Stimulated activated CD4-positive, alpha-beta T cell treated with anti-CD3 and anti-CD28 coated beads, TNF-alpha, amount 100 ng/mL, for 1 hour (primary cell): Measurements from ENCODE around the gene PLCXD3.

Source experiments
- DNase-seq, 3 donors: peaks; one replicate each; pipeline ENCODE4 v3.0.0-alpha.2; 2020; ENCODE audit warnings: low read depth in 3 of 3, low spot score in 1 of 3

The PLCXD3 gene

DNA sequence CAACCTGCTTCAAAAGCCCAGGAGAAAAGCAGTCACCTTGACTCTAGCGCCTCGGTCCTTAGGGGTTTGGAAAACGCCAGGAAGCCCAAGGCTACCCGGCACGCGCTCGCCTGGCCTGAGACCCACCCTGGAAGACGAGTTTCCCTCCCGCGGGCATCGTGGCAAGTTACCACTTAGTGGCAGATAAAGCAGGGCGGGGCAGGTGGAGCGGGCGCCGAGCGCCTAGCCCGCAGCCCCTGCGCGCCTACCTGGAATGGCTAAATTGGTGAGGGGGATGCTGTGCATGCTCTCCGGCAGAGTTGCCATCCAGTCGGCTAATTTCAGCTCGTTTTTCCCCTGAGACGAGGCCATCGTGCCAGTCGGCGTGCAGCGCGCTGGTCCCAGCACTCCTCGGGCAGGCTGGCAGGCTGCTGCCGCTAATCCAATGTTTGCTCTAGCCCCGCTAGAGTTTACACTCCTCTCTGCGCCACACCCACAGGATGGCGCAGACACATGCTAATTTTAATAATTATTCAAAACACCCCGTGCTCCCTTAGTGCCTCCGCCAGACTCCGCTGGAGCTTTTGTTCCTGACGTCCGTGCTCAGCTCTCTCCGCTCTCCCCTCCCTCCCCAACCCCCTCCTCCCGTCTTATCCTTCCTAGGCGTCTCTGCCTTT lies at the start of gene PLCXD3:
Gene PLCXD3 (minus strand): TSS at position 426 of the 656 bp plus-strand sequence. CDS start 75 bp downstream, at position 351.
- DNase-seq = no peak

DNA sequence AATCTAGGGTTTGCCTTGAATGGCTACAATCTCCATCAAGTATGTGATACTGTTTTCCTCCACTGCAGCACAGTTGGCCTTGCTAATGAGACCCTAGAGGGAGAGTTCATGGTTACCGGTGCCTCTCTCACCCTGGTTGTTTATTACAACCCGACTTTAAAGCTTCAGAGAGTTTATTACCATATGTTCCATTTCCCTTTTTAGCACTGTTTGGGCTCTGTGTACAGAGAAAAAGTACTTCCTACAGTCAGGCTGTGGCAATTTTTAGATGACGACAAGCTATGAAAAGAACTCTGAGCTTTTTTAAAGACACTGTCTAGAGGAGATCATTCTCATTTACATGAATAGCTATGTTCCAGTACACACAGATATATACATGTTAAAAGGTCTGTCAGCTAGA lies 48.8 kb upstream of the PLCXD3 start:
- no peak for DNase-seq

DNA sequence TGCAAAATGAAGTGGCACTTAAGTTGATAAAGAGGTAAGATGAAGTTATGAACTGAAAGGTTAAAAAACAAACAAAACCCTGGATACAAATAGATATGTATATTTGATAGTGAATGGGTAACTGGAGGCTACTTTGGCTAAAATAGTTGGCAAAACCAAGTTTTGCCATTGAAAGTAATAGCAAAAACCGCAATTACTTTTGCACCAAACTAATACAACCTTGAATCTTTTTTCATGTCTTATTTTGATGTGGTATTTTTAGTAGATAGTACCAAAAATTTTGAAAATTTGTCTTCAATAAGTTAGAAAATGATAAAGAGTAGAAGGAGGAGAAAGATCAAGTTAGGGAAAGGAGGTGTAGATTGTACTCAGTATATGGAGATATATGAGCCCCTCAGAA lies 47.9 kb upstream of the PLCXD3 start:
- no peak for DNase-seq

DNA sequence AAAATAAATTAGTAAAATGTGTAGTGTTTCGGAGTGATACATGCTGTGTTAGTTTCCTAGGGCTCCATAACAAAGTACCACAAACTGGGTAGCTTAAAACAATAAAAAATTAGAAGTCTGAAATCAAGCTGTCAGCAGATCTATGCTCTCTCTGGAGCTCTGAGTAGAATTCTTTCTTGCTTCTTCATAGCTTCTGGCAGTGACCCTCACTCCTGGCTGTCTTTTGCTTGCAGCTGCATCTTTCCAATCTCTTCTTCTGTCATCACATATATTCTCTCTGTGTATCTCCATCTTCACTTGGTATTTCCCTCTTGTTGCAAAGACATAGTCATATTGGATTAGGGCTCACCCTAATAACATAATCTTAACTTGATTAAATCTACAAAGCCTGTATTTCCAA lies 37.6 kb upstream of the PLCXD3 start:
- DNase-seq = no peak

DNA sequence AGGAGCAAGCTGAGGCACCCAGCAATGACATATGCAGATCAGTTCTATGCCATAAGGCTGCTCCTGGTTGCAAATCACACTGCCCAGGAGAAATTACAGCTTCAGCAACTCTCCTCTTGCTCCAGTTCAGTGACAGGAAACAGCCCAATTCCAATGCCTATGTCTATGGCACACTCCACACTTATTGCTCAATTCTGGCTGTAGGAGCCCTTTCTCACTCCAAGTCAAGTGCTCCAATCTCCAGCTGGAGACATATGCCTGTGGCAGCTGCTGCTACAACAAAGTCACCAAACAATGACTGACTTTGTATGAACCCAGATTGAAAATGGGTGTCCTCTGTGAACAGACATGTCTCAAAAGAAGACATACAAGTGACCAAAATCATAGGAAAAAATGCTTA lies 31.8 kb upstream of the PLCXD3 start:
- DNase-seq = no peak

GRCh38 chr5:41539454-41539853 lies 29.1 kb upstream of the PLCXD3 start:
- no peak for DNase-seq

- no peak for DNase-seq
Observed at GRCh38 chr5:41537581-41537980, 27.2 kb upstream of the PLCXD3 start.

GRCh38 chr5:41532485-41532884 lies 22.1 kb upstream of the PLCXD3 start:
- DNase-seq = no peak

DNA sequence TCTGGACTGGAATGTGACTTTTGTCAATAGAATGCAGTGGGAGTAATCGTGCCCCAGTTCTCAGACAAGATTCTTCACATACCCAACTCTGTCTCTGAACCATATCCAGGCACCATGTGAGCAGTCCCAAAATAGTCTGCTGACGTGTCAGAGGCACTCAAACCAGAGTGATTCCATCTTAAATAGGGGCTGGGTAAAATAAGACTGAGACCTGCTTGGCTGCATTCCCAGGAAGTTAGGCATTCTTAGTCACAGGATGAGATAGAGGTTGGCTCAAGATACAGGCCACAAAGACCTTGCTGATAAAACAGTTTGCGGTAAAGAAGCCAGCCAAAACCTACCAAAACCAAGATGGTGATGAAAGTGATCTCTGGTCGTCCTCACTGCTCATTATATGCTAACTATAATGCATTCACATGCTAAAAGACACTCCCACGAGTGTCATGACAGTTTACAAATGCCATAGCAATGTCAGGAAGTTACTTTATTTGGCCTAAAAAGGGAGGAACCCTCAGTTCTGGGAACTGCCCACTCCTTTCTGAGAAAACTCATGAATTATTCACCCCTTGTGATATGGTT lies 16.9 kb upstream of the PLCXD3 start:
- no peak for DNase-seq

- DNase-seq = no peak
Observed at GRCh38 chr5:41526699-41527098, 16.3 kb upstream of the PLCXD3 start.

- DNase-seq = no peak
Observed at GRCh38 chr5:41524174-41524573, 13.8 kb upstream of the PLCXD3 start.

DNA sequence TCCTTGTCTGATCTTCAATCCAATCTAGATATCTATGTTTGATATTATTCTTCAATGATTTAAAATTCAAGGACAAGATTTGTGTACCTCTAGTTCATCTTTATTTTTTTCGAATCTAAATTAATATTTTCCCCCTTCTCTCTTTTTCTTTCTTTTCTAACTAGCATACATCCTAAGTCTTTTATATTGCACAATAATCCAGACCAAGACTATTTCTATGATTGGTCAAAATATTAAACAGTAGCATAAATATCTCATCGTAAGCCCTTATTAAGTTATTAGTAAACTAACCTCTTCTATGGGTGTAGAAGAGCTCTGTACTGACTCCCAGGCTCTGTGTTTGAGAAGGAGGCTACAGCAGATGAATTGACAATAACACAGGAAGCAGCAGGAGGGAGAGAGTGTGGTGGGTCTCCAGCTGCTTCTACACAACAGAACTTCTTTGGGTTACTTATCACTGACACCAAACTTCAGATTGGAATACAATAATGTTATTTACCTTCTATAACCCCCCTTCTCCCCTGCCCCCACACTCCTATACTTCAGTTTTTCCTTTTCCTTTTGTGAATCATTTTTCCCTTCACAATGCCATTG lies 11.9 kb upstream of the PLCXD3 start:
- DNase-seq = no peak

GRCh38 chr5:41519801-41520200 lies 9.4 kb upstream of the PLCXD3 start:
- DNase-seq = no peak

DNA sequence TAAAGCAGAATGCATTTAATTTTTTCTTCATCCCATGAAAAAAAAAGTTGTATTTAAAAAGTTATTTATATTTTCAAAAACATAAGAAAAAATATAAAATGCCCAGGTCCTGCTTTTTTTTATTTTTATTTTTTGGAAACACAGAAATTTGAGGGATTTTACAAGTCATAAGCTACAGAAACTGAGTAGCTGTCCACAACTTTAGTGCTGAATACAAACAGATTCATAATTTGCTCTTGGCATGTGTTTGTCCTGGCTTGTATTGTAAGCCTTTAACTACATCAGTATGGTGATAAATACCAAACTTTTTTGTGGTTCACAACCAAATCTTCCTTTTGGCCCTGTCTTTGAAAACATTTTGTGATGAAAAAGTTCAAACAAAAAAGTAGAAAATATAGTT lies 7.5 kb upstream of the PLCXD3 start:
- DNase-seq = no peak

- no peak for DNase-seq
Observed at GRCh38 chr5:41511241-41511640, 840 bp upstream of the PLCXD3 start.

- DNase-seq = no peak
Observed at GRCh38 chr5:41509399-41510175, 814 bp downstream of the PLCXD3 start.

GRCh38 chr5:41508696-41509398 lies 1.6 kb downstream of the PLCXD3 start:
- DNase-seq = no peak

- DNase-seq = no peak
Observed at GRCh38 chr5:41508186-41508585, 2.2 kb downstream of the PLCXD3 start.

DNA sequence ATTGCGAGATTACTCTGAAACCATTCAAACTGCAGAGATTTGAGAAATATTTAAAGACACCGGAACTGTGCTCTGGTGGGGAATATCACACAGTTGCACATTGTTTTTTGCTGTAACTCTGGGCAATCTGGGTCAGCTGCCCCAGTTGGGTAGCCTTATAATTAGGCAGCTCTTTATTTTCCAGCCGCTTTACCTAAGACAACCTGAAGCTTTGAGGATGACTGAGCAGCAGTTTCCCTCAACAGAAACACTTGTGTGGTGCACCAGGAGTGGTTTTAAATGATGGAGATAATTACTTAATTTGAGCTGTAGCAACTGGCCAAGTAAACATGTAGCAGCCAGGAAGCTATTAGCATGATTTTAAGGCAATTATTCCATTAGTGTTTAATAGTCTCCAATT lies 2.9 kb downstream of the PLCXD3 start:
- DNase-seq = no peak

- no peak for DNase-seq
Observed at GRCh38 chr5:41503860-41504259, 6.5 kb downstream of the PLCXD3 start.

DNA sequence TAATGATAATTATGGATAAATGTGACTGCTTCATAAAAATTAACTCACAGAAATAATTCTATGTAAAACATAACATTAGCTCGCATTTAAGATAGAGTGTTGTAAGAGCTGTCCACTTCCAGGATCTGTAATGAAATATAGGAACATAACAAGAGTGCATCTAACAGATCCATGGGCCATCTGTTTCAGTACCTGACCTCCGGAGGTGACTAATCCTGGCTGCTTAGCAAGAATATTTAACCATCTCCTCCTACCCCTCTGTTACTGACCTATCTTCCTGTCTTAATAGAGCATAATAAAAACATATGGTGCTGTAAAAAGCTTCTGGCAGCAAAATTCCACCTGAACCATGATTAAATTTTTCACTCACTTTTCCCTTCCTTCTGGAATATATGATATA lies 7.1 kb downstream of the PLCXD3 start:
- no peak for DNase-seq
